Fibroblast of mammary gland (primary cell): Measurements from ENCODE around the gene CYS1.

ENCODE experiments used
- DNase-seq: peaks from one replicate; pipeline ENCODE4 v3.0.0-alpha.2; 2010; ENCODE audit warnings: low read depth
- H3K4me3 ChIP-seq: 2 replicates; pipeline ENCODE4 v1.5.1; 2011; ENCODE audit warnings: low read depth, mild to moderate bottlenecking, low read length, moderate library complexity; ENCODE audit not compliant: control insufficient read depth
- CTCF ChIP-seq: conservative IDR thresholded peaks from 2 replicates; pipeline ENCODE4 v1.5.1; 2011; ENCODE audit warnings: low read depth, low read length, inconsistent platforms; ENCODE audit not compliant: control insufficient read depth, insufficient read depth

Gene CYS1

GRCh38 chr2:10058251-10059015, 21.8 kb downstream of the CYS1 start:
- no peak for DNase-seq
- no peak overlapping the region for H3K4me3 ChIP-seq
- TF ChIP-seq CTCF = no peak

- peak; percentile 80 for DNase-seq
- peak overlapping the region; percentile 32 for H3K4me3 ChIP-seq
Observed at GRCh38 chr2:10057231-10058107, 22.7 kb downstream of the CYS1 start.

GRCh38 chr2:10056439-10056838, 23.8 kb downstream of the CYS1 start:
- no peak for DNase-seq
- H3K4me3 ChIP-seq = no peak overlapping the region
- TF ChIP-seq CTCF = no peak

More at GRCh38 chr2:10057231-10058107, 22.7 kb downstream of the CYS1 start:
- no peak for TF ChIP-seq CTCF

- no peak for TF ChIP-seq CTCF
- DNase-seq = no peak
Observed at GRCh38 chr2:10054976-10055375, 25.2 kb downstream of the CYS1 start.

GRCh38 chr2:10054424-10054823, 25.8 kb downstream of the CYS1 start:
- DNase-seq = no peak
- no peak for TF ChIP-seq CTCF
- no peak overlapping the region for H3K4me3 ChIP-seq

More at GRCh38 chr2:10054976-10055375, 25.2 kb downstream of the CYS1 start:
- H3K4me3 ChIP-seq = no peak overlapping the region

GRCh38 chr2:10053351-10053750, 26.9 kb downstream of the CYS1 start:
- DNase-seq = no peak
- no peak for TF ChIP-seq CTCF
- H3K4me3 ChIP-seq = no peak overlapping the region
